ENCODE measurements around the gene DBET.
"Not testable (repeated sequence)": the region's sequence is repeated elsewhere in the genome, so short reads cannot be mapped to it uniquely, and the experiment has no call there.

DBET gene

GRCh38 chr4:190049378-190050239 lies 14.7 kb upstream of the DBET start:
- DNase-seq, result not testable (repeated sequence)

GRCh38 chr4:190058997-190059396 lies 5.3 kb upstream of the DBET start:
- not testable (repeated sequence) for DNase-seq

DNA sequence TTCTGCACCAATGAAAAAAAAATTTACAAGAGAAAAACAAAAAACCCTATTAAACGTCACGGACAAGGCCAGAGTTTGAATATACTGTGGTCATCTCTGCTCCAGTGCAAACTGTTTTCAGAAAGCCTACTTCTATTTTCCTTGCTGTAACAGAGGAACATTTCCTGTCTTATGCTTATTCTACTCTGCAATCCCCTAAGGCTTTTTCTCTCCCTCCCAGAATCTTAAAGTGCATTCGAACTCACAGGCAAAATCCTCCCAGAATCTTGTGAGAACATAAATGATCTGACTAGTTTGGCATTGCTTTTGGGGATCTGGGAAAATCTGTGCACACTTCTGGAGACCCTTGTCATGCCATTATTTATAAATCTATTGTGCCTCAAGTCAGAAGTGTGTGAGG lies 503 bp downstream of the DBET start:
- DNase-seq, result not testable (repeated sequence)

GRCh38 chr4:190068351-190068750 lies 4.0 kb downstream of the DBET start:
- DNase-seq, result not testable (repeated sequence)

DNA sequence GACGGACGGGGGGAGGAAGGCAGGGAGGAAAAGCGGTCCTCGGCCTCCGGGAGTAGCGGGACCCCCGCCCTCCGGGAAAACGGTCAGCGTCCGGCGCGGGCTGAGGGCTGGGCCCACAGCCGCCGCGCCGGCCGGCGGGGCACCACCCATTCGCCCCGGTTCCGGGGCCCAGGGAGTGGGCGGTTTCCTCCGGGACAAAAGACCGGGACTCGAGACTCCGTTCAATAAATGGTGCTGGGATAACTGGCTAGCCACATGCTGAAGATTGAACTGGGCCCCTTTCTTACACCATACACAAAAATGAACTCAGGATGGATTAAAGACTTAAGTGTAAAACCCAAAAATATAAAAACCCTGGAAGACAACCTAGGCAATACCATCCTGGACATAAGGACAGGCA lies 28.8 kb downstream of the DBET start:
- not testable (repeated sequence) for DNase-seq

DNA sequence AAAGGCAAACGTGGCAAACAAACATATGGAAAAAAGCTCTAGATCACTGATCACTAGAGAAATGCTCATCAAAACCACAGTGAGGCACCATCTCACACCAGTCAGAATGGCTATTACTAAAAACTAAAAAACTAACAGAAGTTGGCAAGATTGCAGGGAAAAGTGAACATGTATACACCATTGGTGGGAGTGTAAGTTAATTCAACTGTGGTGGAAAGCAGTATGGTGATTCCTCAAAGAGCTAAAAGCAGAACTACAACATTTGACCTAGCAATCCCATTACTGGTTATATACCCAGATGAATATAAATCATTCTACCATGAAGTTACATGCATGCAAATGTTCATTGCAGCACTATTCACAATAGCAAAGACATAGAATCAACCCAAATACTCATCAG lies 29.7 kb downstream of the DBET start:
- DNase-seq, result not testable (repeated sequence)

GRCh38 chr4:190095335-190095734 lies 31.0 kb downstream of the DBET start:
- not testable (repeated sequence) for DNase-seq

- DNase-seq, result not testable (repeated sequence)
Observed at GRCh38 chr4:190099605-190100004, 35.3 kb downstream of the DBET start.

- DNase-seq, result not testable (repeated sequence)
Observed at GRCh38 chr4:190101525-190101924, 37.2 kb downstream of the DBET start.

DNA sequence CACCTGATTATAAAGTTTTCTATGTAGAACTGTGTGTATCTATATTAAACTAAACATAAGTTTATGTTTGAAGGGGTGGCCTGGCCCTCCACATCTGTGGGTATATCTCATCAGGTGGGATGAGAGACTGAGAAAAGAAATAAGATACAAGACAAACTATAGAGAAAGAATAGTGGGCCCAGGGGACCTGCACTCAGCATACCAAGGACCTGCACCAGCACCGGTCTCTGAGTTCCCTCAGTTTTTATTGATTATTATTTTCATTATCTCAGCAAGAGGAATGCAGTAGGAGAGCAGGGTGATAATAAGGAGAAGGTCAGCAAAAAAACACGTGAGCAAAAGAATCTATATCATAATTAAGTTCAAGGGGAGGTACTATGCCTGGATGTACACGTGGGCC lies 41.9 kb downstream of the DBET start:
- DNase-seq, result not testable (repeated sequence)

- DNase-seq, result not testable (repeated sequence)
Observed at GRCh38 chr4:190106611-190107480, 42.5 kb downstream of the DBET start.

DNA sequence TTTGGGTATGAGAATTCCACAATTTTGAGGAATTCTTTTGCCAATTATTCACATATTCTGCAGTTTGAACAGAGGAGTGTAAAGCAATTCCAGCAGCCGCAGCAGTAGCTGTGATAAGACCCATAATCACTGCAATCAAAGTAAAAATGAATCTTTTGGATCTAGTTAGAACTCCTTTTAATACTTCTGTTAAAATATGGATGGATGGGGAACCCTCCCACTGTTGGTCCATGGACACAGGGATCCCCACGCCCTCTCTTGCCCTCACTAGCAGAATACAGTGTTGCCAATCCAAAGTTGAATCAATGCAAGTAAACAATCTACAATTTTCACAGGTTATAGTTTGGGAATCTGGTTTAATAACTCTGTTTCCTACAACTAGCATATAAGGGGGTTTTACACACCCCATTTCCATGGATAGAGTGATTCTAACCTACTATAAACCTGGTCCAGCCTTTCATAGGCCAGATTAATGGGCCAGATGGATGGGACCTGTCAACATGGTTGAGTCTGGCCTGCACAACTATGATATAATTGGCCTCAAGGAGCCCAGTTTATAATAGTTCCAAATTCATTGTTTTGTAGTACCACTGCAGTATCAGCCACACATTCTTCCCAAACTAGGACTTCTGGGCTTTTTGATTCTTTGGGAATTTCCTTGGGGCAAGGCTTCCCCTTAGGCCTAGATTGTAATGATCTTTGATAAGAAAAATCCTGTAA lies 43.6 kb downstream of the DBET start:
- not testable (repeated sequence) for DNase-seq

DNA sequence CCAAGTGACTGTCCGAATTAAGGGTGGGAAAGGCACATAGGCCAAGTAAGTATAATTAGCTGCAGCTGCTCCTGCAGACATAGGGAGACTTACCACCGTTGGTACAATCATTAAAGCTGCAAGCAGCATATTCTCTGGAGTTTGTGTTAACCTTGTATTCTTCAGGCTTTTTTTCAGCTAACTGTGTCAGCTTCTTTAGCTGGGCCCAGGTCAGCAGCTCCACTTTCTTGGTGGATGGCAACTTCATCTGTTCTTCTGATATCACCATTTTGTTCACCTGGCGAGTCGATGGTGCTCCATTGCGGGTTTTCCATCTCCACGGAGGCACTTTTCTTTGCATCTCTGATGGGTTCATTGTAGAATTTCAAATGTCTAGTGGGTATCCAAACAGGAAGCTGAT lies 44.5 kb downstream of the DBET start:
- DNase-seq, result not testable (repeated sequence)

DNA sequence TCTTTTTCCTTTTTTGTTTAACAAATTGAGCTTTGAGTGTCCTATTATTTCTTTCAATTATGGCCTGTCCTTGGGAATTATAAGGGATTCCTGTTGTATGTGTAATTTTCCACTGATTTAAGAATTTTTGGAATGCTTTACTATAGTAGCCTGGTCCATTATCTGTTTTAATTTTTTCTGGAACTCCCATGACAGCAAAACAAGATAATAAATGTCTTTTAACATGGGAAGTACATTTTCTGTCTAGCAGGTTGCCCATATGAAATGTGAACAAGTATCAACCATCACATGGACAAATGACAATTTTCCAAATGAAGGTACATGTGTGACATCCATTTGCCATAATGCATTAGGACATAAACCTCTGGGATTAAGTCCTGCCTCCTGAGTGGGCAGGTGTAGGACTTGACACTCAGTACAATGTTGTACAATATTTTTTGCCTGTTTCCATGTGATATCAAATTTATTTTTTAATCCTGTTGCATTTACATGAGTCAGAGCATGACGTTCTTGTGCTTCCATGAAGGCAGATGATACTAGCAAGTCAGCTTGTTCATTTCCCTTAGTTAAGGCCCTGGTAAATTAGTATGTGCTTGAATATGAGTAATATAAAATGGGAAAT lies 45.2 kb downstream of the DBET start:
- DNase-seq, result not testable (repeated sequence)

DNA sequence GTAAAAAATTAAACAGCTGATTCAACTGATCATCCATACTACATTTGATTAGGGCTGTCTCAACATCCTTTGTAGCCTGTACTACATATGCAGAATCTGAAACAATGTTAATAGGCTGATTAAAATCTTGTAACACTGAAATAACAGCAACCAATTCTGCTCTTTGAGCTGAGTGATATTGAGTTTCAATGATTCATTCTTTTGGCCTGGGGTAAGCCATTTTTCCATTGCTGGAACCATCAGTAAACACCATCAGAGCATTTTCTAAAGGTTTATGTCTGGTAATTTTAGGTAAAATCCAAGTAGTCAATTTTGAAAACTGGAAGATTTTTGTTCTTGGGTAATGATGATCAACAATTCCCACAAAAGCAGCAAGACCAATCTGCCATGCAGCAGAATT lies 45.7 kb downstream of the DBET start:
- not testable (repeated sequence) for DNase-seq

- DNase-seq, result not testable (repeated sequence)
Observed at GRCh38 chr4:190110570-190111295, 46.4 kb downstream of the DBET start.

DNA sequence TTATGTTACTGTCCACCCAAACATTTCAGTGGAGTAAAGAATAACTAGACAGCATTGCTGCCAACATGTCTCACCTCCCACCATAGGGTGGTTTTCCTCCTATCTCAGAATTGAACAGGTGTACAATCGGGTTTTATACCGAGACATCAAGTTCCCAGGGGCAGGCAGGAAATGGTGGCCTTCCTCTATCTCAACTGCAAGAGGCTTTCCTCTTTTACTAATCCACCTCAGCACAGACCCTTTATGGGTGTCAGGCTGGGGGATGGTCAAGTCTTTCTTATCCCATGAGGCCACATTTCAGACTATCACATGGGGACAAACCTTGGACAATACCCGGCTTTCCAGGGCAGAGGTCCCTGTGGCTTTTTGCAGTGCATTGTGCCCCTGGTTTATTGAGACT lies 48.6 kb downstream of the DBET start:
- DNase-seq, result not testable (repeated sequence)

DNA sequence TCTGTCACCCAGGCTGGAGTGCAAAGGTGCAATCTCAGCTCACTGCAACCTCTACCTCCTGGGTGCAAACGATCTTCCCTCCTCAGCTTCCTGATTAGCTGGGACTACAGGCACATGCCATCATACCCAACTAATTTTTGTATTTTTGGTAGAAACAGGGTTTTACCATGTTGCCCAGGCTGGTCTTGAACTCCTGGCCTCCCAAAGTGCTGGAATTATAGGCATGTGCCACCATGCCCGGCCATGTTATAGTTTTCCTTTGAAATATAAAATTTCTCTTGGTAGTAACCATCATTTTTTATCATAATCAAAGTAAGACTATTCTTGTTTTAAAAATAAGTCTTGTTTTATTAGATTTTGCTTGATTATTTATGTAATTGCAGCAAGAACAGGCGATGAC lies 50.7 kb downstream of the DBET start:
- DNase-seq, result not testable (repeated sequence)
